Mammary epithelial cell (primary cell): ENCODE measurements around the gene LAMA4.

Experiments
- CTCF ChIP-seq, 2 donors: IDR thresholded peaks in 1 of 2; conservative IDR thresholded peaks in 1 of 2; 2 replicates each; pipeline ENCODE4 v1.5.1; 2011 to 2012; ENCODE audit warnings: inconsistent platforms in 2 of 2, low read length in 2 of 2, mild to moderate bottlenecking in 2 of 2, control low read depth in 1 of 2, low read depth in 1 of 2; ENCODE audit not compliant: insufficient read depth in 1 of 2; ENCODE audit errors: extremely low read depth in 1 of 2
- EZH2 ChIP-seq: IDR thresholded peaks from 2 replicates; pipeline ENCODE4 v1.6.1; 2012; ENCODE audit warnings: low read length, inconsistent platforms, borderline replicate concordance

GRCh38 chr6:112214739-112215269 is 39.6 kb downstream of the LAMA4 start:
- TF ChIP-seq CTCF (conservative IDR thresholded peaks at IDR 0.05 in 1 of 2, IDR thresholded peaks at IDR 0.05 in 1 of 2; ENCODE audit: extremely low read depth in 1 of 2, insufficient read depth in 1 of 2, low read depth in 1 of 2, low read length in 2 of 2) (no peak), EZH2 (no peak)
